H9 (cell line): ENCODE measurements around the gene RASGRP3. TPM values are rescaled to one million over a fixed set of nuclear protein-coding genes. Genes with fewer than 3 reads are reported as not detected.

Experiments used
- DNase-seq: peaks from one replicate; pipeline ENCODE4 v3.0.0-alpha.2; 2017
- H2AFZ ChIP-seq: one replicate; pipeline ENCODE4 v1.6.1; 2013; ENCODE audit warnings: mild to moderate bottlenecking, low read length, control low read depth, moderate library complexity
- H2AK5ac ChIP-seq: 2 replicates; pipeline ENCODE4 v1.6.1; 2013; ENCODE audit warnings: low read length, control low read depth, mixed read lengths; ENCODE audit not compliant: insufficient read length
- H2BK120ac ChIP-seq: one replicate; pipeline ENCODE4 v1.6.1; 2013; ENCODE audit warnings: low read depth, mild to moderate bottlenecking, low read length, control low read depth, inconsistent platforms; ENCODE audit not compliant: poor library complexity, severe bottlenecking
- H2BK12ac ChIP-seq: 2 replicates; pipeline ENCODE4 v1.6.1; 2013; ENCODE audit warnings: low read length, control low read depth, mixed read lengths, low read depth; ENCODE audit not compliant: insufficient read length
- H2BK15ac ChIP-seq: 2 replicates; pipeline ENCODE4 v1.6.1; 2013; ENCODE audit warnings: low read depth, low read length, control low read depth
- H2BK20ac ChIP-seq: one replicate; pipeline ENCODE4 v1.6.1; 2013; ENCODE audit warnings: low read depth, mild to moderate bottlenecking, low read length, control low read depth, inconsistent platforms; ENCODE audit not compliant: poor library complexity, severe bottlenecking
- H2BK5ac ChIP-seq: 2 replicates; pipeline ENCODE4 v1.6.1; 2013; ENCODE audit warnings: low read length, control low read depth, mixed read lengths; ENCODE audit not compliant: insufficient read length
- H3K14ac ChIP-seq: 2 replicates; pipeline ENCODE4 v1.6.1; 2013; ENCODE audit warnings: low read length, control low read depth; ENCODE audit not compliant: insufficient read depth
- H3K18ac ChIP-seq: 2 replicates; pipeline ENCODE4 v1.6.1; 2013; ENCODE audit warnings: low read depth, mild to moderate bottlenecking, mixed read lengths, low read length, control low read depth; ENCODE audit not compliant: insufficient read length
- H3K23ac ChIP-seq: 2 replicates; pipeline ENCODE4 v1.6.1; 2013; ENCODE audit warnings: low read length, control low read depth, mixed read lengths, low read depth; ENCODE audit not compliant: insufficient read length
- H3K23me2 ChIP-seq: 2 replicates; pipeline ENCODE4 v1.6.1; 2013; ENCODE audit warnings: low read depth, mild to moderate bottlenecking, mixed read lengths, low read length, control low read depth; ENCODE audit not compliant: insufficient read length, poor library complexity, severe bottlenecking
- H3K27ac ChIP-seq: 2 replicates; pipeline ENCODE4 v1.5.1; 2013; ENCODE audit warnings: low read length, control low read depth, mixed read lengths, low read depth; ENCODE audit not compliant: insufficient read length
- H3K27me3 ChIP-seq: 2 replicates; pipeline ENCODE4 v1.6.1; 2013; ENCODE audit warnings: low read length, control low read depth, inconsistent platforms; ENCODE audit not compliant: insufficient read depth
- H3K4ac ChIP-seq: 2 replicates; pipeline ENCODE4 v1.6.1; 2013; ENCODE audit warnings: low read depth, mild to moderate bottlenecking, control low read depth, inconsistent platforms, low read length, moderate library complexity
- H3K4me1 ChIP-seq: 2 replicates; pipeline ENCODE4 v1.6.1; 2013; ENCODE audit warnings: low read length, control low read depth, inconsistent platforms; ENCODE audit not compliant: insufficient read depth
- H3K4me2 ChIP-seq: 2 replicates; pipeline ENCODE4 v1.6.1; 2013; ENCODE audit warnings: low read length, control low read depth, mixed read lengths; ENCODE audit not compliant: insufficient read length, insufficient read depth
- H3K56ac ChIP-seq: 2 replicates; pipeline ENCODE4 v1.6.1; 2013; ENCODE audit warnings: low read depth, mild to moderate bottlenecking, mixed read lengths, low read length, control low read depth; ENCODE audit not compliant: insufficient read length
- H3K79me1 ChIP-seq: 2 replicates; pipeline ENCODE4 v1.6.1; 2013; ENCODE audit warnings: low read depth, mild to moderate bottlenecking, moderate library complexity, low read length, control low read depth, inconsistent platforms; ENCODE audit not compliant: insufficient read depth, poor library complexity, severe bottlenecking
- H3K79me2 ChIP-seq: 2 replicates; pipeline ENCODE4 v1.6.1; 2013; ENCODE audit warnings: low read length, control low read depth, inconsistent platforms; ENCODE audit not compliant: insufficient read depth
- H3K9ac ChIP-seq: 2 replicates; pipeline ENCODE4 v1.6.1; 2013; ENCODE audit warnings: low read length, control low read depth, mixed read lengths; ENCODE audit not compliant: insufficient read length; ENCODE audit errors: extremely low read depth
- H3K9me3 ChIP-seq: one replicate; pipeline ENCODE4 v1.6.1; 2013; ENCODE audit warnings: low read depth, low read length, inconsistent platforms; ENCODE audit not compliant: control insufficient read depth
- H3T11ph ChIP-seq: one replicate; pipeline ENCODE4 v1.6.1; 2013; ENCODE audit warnings: mild to moderate bottlenecking, low read length, control low read depth, inconsistent platforms
- H4K20me1 ChIP-seq: one replicate; pipeline ENCODE4 v1.6.1; 2013; ENCODE audit not compliant: control insufficient read depth, insufficient read length, insufficient read depth
- H4K5ac ChIP-seq: 2 replicates; pipeline ENCODE4 v1.6.1; 2013; ENCODE audit warnings: low read depth, mild to moderate bottlenecking, mixed read lengths, low read length, control low read depth; ENCODE audit not compliant: insufficient read length
- H4K8ac ChIP-seq: replicated peaks from 2 replicates; pipeline ENCODE4 v1.6.1; 2013; ENCODE audit warnings: low read length, control low read depth, mixed read lengths, low read depth; ENCODE audit not compliant: insufficient read length
- H4K91ac ChIP-seq: 2 replicates; pipeline ENCODE4 v1.6.1; 2013; ENCODE audit warnings: low read depth, mild to moderate bottlenecking, moderate library complexity, mixed read lengths, low read length, control low read depth; ENCODE audit not compliant: insufficient read length
- H3K27ac Mint-ChIP-seq, 3 experiments: 2 replicates in 2 of 3; 3 replicates in 1 of 3; pipeline ENCODE4 v1.8.0; 2020 to 2021; ENCODE audit warnings: mixed read lengths in 3 of 3, mild to moderate bottlenecking in 1 of 3, moderate library complexity in 1 of 3
- H3K27me3 Mint-ChIP-seq: 2 replicates; pipeline ENCODE4 v1.8.0; 2021; ENCODE audit warnings: low read depth, mild to moderate bottlenecking, moderate library complexity, mixed read lengths
- H3K36me3 Mint-ChIP-seq, 3 experiments: 2 replicates in 2 of 3; 3 replicates in 1 of 3; pipeline ENCODE4 v1.8.0; 2020 to 2021; ENCODE audit warnings: low read depth in 3 of 3, mixed read lengths in 3 of 3; ENCODE audit not compliant: insufficient read depth in 1 of 3
- H3K4me1 Mint-ChIP-seq, 2 experiments: 2 replicates each; pipeline ENCODE4 v1.8.0; 2020; ENCODE audit warnings: mixed read lengths in 2 of 2
- H3K4me3 Mint-ChIP-seq, 2 experiments: 2 replicates in 1 of 2; 3 replicates in 1 of 2; pipeline ENCODE4 v1.8.0; 2020 to 2021; ENCODE audit warnings: mild to moderate bottlenecking in 2 of 2, mixed read lengths in 2 of 2, moderate library complexity in 1 of 2
- H3K9me3 Mint-ChIP-seq, 2 experiments: 2 replicates in 1 of 2; 3 replicates in 1 of 2; pipeline ENCODE4 v1.8.0; 2020; ENCODE audit warnings: mild to moderate bottlenecking in 2 of 2, mixed read lengths in 2 of 2, moderate library complexity in 1 of 2
- WGBS: extraction: QIAGEN DNeasy Blood & Tissue Kit; methylation state at CpG from one replicate; pipeline ENCODE4 v1.1.7; 2013; ENCODE audit warnings: missing lambda C conversion rate, low lambda C conversion rate, mixed read lengths; ENCODE audit not compliant: insufficient read length; ENCODE audit errors: extremely low coverage; 5-methylcytosine and 5-hydroxymethylcytosine counted together
- total RNA-seq: library from RNA; stranded (reverse); gene quantifications from 2 replicates; pipeline ENCODE4 v1.2.1, GENCODE V29; 2021
- TF ChIP-seq, protein P1 (sequence below): fragments of 200-600 bp; sonication (generic); conservative IDR thresholded peaks from 3 replicates; pipeline ENCODE4 v1.8.0; 2021; ENCODE audit warnings: antibody characterized with exemption, mild to moderate bottlenecking

The RASGRP3 gene
- total RNA-seq, 1 experiment from 2014 or later = not detected

DNA sequence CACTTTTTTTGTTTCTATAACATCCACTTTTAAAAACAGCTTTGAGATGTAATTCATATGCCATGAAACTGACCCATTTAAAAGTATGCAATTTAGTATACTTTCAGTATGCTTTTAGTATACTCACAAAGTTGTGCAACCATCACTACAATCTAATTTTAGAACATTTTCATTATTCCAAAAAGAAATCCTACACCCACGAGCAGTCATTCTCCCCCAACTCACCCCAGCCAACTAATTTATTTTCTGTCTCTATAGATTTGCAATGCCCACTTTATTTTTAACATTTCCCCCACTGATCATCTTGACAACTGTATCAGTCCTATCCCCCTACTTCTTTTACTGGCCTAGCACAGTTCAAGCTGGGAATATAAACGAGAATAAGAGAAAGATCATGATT, 83.6 kb downstream of the RASGRP3 start:
- Histone ChIP-seq H3T11ph (no peak overlapping the region), H3K27ac (no peak overlapping the region), H2AFZ (no peak overlapping the region), H4K5ac (no peak overlapping the region), H2BK20ac (no peak overlapping the region), H3K79me2 (no peaks in the 10 kb centered on the region), H3K23me2 (no peaks in the 10 kb centered on the region), H3K23ac (no peak overlapping the region), H3K4ac (no peak overlapping the region), H2BK15ac (no peak overlapping the region), H3K9me3 (no peaks in the 10 kb centered on the region), H2AK5ac (no peak overlapping the region), H4K20me1 (no peaks in the 10 kb centered on the region), H2BK12ac (no peak overlapping the region), H3K79me1 (no peaks in the 10 kb centered on the region), H3K56ac (no peak overlapping the region), H4K91ac (no peak overlapping the region), H3K4me1 (no peaks in the 10 kb centered on the region), H3K14ac (no peak overlapping the region), H3K27me3 (no peaks in the 10 kb centered on the region), H4K8ac (no peak overlapping the region), H2BK5ac (no peak overlapping the region), H3K18ac (no peak overlapping the region), H3K9ac (no peak overlapping the region), H3K4me2 (no peak overlapping the region), H2BK120ac (no peak overlapping the region)
- Mint-ChIP-seq H3K4me1 (peaks cover 5 to 9% of the 10 kb centered on the region in 2 experiments), H3K36me3 (no peaks in the 10 kb centered on the region; a peak in 1 of 7 replicates), H3K9me3 (no peaks in the 10 kb centered on the region), H3K27ac (no peak overlapping the region), H3K27me3 (no peaks in the 10 kb centered on the region), H3K4me3 (no peak overlapping the region)
- DNase-seq = no peak
- TF ChIP-seq, protein P1, sequence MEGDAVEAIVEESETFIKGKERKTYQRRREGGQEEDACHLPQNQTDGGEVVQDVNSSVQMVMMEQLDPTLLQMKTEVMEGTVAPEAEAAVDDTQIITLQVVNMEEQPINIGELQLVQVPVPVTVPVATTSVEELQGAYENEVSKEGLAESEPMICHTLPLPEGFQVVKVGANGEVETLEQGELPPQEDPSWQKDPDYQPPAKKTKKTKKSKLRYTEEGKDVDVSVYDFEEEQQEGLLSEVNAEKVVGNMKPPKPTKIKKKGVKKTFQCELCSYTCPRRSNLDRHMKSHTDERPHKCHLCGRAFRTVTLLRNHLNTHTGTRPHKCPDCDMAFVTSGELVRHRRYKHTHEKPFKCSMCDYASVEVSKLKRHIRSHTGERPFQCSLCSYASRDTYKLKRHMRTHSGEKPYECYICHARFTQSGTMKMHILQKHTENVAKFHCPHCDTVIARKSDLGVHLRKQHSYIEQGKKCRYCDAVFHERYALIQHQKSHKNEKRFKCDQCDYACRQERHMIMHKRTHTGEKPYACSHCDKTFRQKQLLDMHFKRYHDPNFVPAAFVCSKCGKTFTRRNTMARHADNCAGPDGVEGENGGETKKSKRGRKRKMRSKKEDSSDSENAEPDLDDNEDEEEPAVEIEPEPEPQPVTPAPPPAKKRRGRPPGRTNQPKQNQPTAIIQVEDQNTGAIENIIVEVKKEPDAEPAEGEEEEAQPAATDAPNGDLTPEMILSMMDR = no peak
- no CpG with 5 or more reads among the region's 2 CpGs for WGBS
